Esophagus mucosa (tissue), 1 donor: Measurements from ENCODE around the gene CYSLTR2. TPM values are rescaled to one million over a fixed set of nuclear protein-coding genes. Genes with fewer than 3 reads are reported as not detected.
A peak's percentile ranks its signal among the peaks of the same experiment; 100 is the strongest.
"Not testable (repeated sequence)": the region's sequence is repeated elsewhere in the genome, so short reads cannot be mapped to it uniquely, and the experiment has no call there.

Source experiments
- ATAC-seq: fragments of 200-7000 bp; cut with Tn5 transposase; one replicate; pipeline ENCODE4 v1.9.1; 2020
- total RNA-seq: library from RNA; stranded (reverse); gene quantifications from one replicate; pipeline ENCODE4 v1.2.4, GENCODE V29; 2023
- donor health status: DM: yes; HTN: yes; CAD: no.

The CYSLTR2 gene
- total RNA-seq, 1 donor from 2014 or later, result 0.24 TPM

DNA sequence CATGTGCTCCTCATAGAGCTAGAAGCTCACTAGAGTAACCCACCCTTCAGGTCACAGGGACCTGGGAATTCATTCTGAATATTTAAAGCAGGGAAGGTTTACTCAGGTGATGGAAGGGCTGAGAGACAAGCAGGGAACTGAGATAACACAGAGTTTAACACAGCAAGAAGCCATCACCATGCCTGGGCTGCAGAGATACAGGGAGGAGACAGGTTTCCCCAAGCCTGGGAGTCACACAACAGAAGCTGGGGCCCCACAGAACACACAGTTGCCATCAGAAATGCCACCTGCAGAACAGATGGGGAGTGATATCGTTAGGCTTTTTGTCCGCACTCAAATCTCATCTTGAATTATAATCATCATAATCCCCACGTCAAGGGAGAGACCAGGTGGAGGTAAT is 7.9 kb upstream of the CYSLTR2 start:
- no peak for ATAC-seq

DNA sequence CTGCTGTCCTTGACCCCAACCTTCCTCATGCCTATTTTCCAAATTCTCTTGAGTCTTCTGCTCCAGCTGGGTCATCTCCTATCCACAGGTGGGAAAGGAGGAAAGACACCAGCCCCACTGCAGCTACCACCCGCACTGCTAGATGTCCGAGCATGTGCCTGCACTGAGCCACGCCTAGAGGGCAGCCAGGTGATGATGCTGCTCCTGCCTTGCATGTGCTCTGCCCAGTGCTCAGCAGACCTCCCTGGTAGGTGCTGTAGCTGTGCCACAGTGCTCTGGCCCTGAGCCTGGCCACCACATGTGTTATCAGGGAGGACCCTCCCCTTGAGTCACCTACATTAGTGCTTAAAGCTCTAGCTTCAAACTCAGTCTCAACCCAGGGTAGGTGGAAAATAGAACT is 6.9 kb upstream of the CYSLTR2 start:
- no peak for ATAC-seq

DNA sequence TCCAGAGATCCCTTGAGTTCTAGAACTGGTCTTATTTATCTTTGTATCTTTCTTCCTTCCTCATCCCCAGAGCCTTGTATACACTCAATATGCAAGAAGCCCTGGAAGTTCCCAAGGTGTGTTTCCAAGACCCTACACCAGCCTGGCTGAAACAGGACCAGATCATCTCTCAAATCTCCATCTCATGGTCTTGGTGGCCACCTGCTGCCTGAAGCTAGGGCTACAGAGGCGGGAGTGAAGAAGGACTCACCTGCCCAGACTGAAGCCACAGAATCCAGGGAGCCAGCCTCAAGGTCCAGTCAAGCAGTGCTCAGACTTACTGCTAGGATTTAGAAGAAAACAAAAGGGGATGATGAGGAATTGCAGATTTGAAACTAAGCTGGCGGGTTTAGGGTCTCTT is 6.1 kb upstream of the CYSLTR2 start:
- ATAC-seq, result no peak

DNA sequence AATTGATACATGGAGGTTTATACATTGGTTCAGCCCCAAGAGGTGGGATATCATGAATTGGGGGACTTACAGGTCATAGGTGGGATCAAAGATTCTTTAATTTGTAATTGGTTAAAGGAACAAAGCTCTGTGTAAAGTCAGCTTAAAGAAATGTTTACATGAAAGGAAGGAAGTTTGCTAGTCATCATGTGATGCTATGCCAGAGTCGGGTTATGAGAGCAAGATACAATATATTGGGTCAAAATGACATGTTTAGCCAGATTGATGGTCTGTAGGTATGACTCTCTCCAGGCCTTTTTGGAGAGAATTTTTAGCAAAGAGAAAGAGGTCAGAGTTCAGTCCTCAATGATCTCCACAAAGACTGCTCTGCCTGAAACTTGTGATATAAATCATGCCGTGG is 5.3 kb upstream of the CYSLTR2 start:
- no peak for ATAC-seq

DNA sequence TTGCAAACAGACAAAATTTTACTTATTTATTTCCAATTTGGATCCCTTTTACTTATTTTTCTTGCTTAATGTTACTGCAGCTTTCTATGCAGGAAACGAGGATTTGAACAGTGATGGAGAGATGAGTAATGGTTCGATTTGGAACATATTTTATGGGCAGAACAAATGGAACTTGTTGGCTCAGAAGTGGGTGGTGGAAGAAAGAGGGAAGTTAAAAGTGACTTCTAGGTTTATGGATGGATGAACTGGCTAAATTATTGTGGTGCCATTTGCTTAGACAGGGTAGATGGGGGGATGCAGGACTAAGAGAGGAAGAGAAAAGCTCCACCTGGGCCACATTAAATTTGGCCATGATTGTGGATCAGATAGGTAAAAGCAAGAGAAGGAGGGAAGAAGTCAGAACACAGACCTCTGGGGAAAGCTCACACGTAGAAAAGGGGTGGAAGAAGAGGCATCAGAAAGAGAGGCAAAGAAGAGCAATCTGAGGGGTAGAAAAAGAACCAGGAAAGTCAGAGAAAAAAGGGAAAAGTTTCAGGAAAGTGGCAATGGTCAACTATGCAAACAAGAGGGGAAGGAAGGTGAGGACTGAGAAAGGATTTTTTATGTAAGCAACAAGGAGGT is 768 bp upstream of the CYSLTR2 start:
- no peak for ATAC-seq

DNA sequence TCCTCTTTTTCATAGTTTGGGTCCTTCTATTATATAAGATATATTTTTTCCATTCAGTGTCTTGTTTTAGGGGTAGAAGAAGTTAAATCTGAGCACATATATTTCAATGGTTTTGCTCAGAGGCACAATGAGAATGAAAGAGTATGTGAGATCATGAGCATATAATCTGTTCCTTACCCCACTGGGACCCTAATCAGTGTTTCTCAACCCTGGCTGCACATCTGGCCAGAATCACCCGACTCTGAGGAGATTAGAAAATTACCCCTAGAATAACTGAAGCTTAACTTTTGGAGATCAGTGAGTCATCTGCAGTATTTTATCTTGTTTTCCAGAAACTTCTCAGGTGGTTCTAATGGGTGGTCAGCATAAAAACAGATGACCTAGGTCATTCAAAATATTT is 782 bp downstream of the CYSLTR2 start:
- no peak for ATAC-seq

DNA sequence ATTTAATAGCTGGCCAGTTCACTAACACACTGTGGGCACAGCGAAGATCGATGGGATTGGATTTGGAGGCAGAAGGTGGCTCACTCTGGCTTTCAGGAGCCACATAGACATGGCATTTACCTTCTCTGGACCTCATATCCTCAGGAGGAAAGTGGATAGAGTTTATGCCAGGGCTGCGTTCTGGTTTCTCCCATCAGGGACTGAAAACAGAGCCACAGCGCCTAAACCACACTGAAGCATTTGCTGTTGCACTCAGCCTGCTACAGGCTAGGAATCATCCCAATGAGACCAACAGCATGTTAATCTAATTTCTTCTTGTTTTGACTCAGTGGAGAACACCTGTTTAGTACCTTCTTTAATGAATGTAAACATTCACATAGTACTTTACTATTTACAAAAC is 1.6 kb downstream of the CYSLTR2 start:
- no peak for ATAC-seq

DNA sequence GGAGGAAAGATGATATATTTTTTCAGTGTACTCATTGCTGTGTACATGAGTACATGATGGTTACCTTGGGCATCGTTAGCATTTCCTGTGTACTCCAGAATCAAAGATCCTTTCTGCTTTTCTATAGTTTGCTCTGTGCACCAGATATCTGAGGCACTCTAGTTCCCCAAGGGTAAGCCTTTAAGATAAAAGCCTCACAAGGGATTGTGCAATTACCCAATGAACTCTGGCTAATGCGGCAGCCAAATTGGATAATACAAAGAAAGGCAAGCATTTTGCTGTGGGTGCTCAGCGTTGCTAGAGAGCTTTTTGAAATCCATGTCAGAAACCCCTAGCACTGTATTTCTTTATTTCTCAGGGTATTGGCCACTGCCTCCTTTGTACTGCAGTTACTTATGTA is 2.9 kb downstream of the CYSLTR2 start:
- no peak for ATAC-seq

DNA sequence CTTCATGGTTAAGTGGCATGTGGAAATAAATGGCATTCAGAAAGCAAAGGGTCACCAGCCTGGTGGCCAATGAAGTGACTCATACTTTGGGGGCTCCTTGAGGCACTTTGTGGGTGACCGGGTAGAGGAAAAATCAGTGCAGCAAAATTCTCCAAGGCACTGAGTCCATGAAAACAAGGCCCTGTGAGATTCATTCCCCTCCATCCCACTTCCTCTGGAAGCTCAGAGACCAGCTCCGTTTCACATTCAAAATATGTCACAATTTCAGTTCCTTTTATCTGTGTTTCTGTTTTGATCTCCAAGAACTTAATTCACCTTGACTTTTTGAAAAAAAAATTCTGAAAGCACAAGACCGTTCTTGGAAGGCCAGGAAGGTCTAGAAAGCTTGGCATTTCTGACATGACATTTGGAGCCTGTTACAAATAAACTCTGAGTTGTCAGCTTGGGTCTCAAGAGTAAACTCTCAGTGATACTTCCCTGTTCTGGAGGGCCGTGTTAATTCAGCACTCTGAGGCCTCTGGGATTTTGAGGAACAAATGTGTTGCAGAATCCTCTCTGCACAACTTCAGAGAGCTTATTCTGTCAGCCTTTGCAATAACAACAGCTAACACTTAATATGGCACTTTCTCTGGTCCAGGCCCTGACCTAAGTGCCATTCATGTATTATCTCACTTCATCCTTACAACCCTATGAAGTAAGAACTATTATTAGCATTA is 6.8 kb downstream of the CYSLTR2 start:
- no peak for ATAC-seq

DNA sequence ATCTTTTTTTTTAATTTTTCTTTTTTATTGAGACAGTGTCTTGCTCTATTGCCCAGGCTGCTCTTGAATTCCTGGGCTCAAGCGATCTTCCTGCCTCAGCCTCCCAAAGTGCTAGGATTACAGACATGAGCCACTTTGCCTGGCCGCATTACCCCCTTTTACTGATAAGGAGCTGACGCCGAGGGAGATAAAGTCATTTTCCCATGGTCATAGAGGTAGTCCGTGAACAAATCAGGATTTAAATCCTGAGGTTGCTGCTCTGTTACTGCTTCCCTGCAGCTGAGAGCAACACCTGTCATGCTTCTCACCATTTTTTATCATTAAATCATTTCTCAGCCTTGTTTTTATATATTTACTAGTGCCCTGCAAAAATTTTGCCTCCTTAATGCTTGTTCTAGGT is 7.4 kb downstream of the CYSLTR2 start:
- no peak for ATAC-seq

DNA sequence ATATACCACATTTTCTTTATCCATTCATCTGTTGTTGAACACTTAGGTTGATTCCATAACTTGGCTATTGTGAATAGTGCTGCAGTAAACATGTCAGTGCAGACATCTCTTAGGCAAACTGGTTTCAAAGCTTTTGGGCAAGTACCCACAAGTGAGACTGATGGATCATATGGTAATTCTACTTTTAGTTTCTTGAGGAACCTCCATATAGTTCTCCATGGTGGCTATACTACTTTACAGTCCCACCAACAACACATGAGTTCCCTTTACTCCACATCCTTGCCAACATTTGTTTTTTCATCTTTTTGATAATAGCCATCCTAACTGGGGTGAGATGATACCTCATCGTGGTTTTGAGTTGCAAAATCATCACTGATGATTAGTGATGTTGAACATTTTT is 8.5 kb downstream of the CYSLTR2 start:
- peak; percentile 46 for ATAC-seq

DNA sequence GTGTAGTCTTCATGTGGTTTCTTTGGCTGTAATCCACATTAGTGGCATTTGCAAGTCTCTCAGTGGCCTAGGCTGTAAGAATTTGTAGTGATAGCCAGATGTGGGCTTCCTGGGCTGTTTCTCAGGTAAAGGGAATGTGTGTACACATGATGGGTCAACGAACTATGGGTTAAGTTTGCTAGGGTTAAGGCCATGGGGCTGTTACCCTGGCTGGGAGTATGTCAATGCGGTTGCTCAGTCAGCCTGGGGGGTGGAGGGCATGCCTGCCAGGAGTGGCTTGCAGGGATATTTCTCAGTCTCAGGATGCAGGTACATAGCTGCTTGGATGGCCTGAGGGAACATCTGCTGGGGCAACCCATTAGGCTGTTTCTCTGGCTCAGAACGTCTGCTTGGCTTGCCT is 13.4 kb downstream of the CYSLTR2 start:
- no peak for ATAC-seq

DNA sequence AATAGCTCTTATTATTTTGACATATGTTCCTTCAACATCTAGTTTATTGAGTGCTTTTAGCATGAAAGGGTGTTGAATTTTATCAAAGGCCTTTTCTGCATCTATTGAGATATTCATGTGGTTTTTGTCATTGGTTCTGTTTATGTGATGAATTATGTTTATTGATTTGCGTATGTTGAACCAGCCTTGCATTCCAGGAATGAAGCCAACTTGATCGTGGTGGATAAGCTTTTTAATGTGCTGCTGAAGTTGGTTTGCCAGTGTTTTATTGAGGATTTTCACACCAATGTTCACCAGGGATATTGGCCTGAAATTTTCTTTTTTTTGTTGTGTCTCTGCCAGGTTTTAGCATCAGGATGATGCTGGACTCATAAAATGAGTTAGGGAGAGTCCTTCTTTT is 17.7 kb downstream of the CYSLTR2 start:
- ATAC-seq, result not testable (repeated sequence)

DNA sequence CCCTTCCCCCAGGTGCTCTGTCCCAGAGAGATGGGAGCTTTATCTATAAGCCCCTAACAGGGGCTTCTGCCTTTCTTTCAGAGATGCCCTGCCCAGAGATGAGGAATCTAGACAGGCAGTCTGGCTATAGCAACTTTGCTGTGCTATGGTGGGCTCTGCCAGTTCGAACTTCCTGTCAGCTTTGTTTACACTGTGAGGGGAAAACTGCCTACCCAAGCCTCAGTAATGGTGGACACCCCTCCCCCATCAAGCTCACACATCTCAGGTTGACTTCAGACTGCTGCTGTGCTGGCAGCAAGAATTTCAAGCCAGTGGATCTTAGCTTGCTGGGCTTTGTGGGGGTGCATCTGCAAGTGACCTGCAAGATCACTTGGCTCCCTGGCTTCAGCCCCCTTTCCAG is 21.5 kb downstream of the CYSLTR2 start:
- ATAC-seq, result no peak

DNA sequence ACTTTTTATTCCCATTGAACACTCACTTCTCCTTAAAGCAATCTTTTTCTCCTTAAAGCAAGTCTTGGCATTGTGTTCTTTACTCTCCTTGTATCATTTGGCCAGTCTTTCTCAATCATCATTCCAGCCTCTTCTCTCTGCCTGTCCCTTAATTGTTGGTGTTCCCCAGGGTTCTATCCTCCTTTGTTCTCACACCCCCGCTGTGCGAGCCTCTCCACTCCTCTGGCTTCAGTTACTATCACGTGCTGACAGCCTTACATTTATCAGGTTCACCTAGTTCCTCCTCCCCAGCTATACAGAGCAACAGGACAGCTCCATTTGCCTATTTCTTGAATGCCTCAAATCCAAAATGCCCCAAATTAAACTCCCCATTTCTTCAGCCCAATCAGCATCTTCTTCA is 24.6 kb downstream of the CYSLTR2 start:
- no peak for ATAC-seq

DNA sequence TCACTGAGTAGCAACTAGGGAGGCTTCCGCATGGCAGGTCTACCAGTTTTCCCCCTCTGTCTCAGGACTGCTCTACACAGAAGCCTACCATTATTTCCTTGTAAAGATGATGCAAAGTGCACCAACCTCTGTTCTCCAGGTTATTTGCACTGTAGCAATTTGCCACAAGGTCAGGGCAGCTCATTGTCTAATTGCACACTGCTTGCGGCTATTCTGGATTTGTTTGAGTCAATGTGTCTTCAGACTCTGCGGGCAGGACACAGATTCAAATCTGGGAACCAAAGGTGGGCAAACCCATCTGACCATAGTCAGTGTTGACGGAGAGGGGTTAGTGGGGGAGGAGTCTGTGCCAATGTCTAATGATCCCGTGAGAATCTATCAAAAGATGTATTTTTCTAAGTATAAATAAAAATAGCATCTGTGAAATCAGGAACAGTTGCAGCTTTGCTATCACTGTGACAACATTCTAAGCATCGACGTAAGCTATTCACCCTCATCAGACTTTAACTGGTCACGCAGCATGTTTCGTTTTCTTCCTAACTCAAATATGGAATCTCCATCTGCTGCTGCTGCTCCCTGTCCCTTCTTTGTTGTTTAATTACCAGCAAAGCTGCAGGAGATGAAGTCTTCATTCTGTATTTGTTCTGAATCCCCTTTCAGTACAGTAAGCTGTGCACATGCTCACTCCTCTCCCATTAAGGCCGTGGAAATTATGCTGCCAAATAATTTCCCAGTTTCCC is 26.4 kb downstream of the CYSLTR2 start:
- no peak for ATAC-seq

DNA sequence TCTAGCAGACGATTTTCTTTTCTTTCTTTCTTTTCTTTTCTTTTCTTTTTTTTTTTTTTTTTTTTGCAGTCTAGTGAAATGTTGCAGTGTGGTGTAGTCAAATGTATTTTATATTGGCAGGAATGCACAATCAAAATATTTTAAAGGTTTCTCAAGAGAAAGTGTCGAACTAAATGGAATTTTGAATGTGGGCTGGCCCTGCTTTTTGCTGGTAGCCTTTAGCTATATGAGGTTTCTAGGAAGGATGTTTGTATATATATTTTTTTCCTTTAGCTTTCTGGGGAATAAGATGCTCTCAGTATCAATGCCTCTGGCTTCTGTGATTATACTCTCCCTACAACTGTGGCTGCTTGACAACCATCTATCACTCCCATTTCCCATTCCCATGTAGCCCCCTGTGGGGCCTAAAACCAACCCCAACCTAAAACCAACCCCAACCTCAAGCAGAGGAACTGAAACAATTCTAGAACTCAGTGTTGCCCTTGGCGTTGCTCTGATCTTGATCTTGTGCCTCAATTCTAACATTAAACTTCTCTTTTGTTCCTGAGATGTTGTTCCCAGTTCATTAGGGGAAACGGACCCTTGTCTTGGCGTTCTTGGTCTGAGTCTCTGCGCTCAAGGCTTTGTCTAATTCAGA is 27.1 kb downstream of the CYSLTR2 start:
- no peak for ATAC-seq

DNA sequence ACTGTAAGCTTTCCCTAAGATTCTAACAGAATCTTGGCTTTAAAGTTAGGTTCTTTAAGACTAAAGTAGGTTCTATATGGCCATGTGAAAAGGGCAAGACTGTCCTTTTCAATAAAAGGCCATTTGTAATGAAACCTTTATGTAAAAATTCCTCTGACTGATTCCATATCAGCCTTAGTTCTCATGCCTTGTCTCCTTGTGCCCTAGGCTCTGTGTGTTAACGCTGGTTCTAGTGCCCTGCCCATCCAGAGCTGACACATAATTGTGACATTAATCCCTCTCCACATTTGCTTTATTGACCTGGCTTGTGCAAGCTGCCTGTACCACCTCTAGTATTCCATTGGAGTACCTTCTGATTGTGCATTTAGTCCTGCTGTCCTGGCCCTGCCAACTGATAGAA is 28.2 kb downstream of the CYSLTR2 start:
- ATAC-seq, result no peak

DNA sequence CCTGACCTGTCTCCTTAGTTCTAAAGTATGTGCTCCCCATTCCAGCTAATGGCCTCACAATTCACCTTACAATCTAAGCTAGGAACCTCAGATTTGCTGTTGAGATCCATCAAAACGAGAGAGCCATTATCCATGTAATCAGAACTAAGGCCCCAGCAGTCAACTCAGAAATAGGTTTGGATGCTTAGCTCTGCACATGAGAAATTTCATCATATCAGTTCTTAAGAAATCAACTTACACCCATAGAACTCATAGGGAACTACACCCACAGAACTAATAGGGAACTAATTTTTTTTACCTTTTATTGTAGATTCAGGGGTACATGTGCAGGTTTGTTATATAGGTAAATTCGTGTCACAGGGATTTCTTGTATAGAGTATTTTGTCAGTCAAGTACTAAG is 28.7 kb downstream of the CYSLTR2 start:
- ATAC-seq, result no peak

DNA sequence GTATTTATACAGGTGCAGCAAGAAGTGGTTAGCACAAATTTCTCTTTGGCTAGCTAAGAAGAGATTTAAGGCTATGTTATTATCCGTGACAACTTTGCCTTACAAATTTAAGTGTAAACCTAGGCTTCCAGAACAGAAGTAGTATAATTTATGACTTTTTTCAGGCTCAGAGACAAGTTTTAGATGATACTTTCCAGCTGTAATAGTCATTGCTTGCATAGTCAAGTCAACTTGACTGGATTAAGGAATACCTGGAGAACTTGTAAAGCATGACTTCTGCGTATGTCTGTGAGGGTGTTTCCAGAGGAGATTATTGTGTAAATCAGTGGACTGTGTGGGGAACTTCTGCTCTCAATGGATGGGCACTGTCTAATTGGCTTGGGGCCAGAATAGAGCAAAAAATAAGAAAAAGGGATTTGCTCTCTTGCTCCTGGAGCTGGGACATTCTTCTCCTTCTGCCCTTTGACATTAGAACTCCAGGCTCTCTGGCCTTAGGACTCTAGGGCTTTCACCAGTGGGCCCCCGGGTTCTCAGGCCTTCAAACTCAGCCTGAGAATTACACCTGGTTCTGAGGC is 33.0 kb downstream of the CYSLTR2 start:
- ATAC-seq, result no peak

DNA sequence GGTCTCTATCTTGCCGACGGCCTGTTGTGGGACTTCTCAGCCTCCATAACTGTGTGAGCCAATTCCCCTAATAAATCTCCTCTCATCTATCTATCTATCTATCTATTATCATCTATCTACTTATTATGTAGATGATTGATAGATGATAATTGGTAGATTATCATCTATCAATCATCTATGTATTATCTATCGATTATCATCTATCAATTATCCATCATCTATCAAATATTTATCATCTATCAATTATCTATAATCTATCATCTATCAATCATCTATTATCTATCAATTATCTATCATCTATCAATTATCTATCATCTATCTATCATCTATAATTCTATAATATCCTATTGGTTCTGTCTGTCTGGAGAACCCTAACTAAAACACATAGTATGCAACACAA is 33.5 kb downstream of the CYSLTR2 start:
- ATAC-seq, result no peak

DNA sequence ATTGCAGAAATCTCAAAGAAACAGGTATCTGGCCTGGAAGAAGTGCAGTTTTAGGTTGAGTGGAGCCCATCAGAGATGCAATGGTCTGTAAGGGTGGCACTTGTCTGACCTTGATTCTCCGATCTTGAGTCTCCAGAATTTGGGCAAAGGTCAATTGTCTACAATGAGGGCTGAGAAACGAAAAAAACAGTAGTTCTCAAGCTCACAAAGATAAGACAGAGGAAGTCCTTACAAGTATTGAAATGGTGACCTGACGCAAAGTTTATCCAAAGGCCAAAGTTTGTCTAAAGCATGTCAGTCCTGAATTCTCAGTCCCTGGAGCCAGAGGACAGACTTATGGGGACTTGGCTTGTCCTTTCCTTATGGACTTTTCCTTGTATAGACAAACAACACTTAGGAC is 40.3 kb downstream of the CYSLTR2 start:
- ATAC-seq, result no peak

DNA sequence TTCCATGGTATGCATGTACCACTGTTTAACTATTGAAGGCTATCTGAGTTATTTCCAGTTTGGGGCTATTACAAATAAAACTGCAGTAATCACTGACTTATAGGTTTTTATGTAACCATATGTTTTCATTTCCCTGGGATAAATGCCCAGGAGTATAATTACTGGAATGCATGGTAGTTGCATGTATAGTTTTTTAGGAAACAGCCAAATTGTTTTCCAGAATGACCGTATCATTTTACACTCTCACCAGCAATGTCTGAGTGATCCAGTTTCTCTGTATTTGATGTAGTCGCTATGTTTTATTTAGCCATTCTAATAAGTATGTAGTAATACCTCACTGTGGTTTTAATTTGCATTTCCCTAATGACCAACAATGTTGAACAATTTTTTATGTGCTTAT is 42.0 kb downstream of the CYSLTR2 start:
- ATAC-seq, result no peak
